HG02759 (cell line): ENCODE results near the gene C11orf91.
"Not testable (repeated sequence)": the region's sequence is repeated elsewhere in the genome, so short reads cannot be mapped to it uniquely, and the experiment has no call there.

Experiments used
- ATAC-seq: cut with Tn5 transposase; IDR thresholded peaks from one replicate; pipeline ENCODE4 v1.9.1; 2021; ENCODE audit warnings: mild to moderate bottlenecking, moderate library complexity; ENCODE audit not compliant: unreplicated experiment

Gene C11orf91

GRCh38 chr11:33670250-33671011 is 30.2 kb downstream of the C11orf91 start:
- no peak for ATAC-seq

GRCh38 chr11:33669598-33670249 is 30.9 kb downstream of the C11orf91 start:
- ATAC-seq: no peak

DNA sequence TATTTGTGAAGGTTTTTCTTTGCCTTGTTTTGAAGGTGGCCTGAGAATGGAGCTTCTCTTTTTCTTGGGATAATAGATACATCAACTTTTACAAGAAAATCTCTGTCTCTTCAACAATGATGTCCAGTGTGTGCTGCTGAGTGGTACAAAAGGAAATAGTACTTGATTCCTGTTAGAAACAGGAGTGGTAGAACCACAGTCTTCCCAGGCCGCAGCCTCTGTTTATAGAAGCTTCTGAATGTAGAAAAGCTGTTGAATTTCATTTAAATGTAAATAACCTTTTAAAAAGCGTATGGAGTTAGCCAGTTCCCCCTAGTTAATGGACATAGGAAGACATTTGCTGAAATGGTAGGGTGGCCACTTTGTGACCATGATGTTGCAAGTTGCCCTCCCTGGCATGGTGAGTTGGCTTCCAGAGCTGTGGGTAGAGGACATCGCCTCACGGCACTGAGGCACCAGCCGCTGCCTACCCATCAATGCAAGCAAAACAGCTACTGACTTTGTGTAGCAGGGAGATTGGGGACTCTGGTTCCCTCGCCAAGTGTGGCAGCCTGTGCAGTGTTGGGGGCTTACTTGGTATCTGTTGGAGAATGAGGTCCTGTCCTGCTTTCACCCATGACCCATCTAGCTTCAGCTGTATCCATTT is 31.6 kb downstream of the C11orf91 start:
- no peak for ATAC-seq

DNA sequence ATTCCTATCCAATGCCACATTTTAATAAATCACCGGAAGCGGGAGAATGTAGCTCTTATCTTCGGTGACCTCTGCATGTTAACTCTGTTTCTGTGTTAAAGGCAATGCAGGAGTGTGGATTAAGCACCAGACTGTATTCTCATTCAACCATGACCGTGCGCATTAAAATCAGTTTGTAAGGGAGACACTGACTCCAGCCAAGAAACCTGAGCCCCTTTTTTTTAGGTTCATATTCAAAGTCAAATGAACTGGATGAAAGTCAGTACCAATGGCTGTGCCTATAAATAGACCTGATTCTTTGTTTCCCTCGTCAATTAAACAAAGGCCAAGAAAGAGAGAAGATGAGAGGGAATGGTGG is 32.2 kb downstream of the C11orf91 start:
- ATAC-seq: no peak

GRCh38 chr11:33667819-33668467 is 32.7 kb downstream of the C11orf91 start:
- ATAC-seq: no peak

DNA sequence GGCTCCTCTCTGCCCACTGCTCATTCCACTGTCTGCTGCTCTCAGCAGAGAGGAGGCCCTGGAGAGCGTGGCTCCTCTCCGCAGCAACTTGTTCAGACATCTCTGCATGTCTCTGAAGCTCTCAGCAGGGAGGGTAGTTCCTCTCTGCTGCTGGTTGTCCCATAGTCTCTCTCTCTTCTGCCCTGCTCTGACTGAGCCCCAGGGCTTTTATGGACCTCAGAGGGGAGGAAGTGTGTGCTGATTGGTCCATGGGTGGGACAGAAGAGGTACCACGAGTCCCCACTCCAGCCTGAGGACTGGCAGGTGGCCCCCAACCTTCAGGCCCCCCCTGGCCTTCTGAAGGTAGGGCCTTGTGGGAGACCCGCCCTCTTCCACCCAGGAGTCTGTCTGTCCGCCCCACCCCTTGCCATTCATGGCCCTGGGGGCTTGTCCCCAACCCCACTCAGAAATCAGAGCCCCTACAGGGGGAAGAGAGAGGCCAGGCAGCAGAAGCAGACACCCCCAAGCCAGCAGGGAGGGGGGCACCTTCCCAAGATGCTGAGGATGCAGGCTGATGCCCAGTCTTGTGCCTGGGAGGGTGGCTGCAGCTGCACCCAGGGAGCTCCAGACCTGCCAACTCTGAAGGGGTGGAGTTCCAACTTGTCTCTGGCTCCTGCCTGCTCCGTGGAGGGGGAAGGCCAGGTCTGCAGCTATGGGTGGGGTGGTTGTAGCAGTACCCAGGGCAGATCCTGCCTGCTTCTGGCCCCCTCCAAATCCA is 35.1 kb downstream of the C11orf91 start:
- no peak for ATAC-seq

- no peak for ATAC-seq
These were observed 35.8 kb downstream of the C11orf91 start for GRCh38 chr11:33664827-33665226.

DNA sequence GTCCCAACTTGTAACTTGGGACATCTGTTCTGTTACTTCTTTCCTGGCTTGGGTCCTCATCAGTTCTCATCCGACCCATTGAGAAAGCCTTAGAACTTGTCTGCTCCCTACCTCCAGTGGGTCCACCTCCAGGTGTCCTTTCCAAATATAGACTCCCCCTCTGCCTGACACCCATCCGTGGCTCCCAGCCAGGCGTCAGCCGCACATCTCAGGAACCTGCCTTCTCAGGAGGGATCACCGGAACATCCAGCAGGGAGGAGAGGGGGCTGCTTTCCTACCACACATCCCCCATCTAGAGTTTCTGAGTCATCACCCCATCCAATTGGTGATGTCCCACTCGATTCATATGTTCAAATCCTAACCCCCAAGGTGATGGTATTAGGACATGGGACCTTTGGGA is 36.5 kb downstream of the C11orf91 start:
- no peak for ATAC-seq

- no peak for ATAC-seq
These were observed 37.5 kb downstream of the C11orf91 start for GRCh38 chr11:33663121-33663520.

DNA sequence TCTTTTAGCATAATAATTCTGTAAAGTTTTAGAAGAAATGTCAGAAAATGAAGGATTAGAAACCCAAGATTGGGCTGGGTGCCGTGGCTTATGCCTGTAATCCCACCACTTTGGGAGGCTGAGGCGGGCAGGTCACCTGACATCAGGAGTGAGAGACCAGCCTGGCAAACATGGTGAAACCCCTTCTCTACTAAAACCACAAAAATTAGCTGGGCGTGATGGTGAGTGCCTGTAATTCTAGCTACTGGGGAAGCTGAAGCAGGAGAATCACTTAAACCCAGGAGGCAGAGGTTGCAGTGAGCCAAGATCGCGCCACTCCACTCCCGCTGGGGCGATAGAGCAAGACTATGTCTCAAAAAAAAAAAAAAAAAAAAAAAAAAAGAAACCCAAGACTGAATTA is 39.1 kb downstream of the C11orf91 start:
- not testable (repeated sequence) for ATAC-seq

GRCh38 chr11:33660962-33661361 is 39.7 kb downstream of the C11orf91 start:
- no peak for ATAC-seq

DNA sequence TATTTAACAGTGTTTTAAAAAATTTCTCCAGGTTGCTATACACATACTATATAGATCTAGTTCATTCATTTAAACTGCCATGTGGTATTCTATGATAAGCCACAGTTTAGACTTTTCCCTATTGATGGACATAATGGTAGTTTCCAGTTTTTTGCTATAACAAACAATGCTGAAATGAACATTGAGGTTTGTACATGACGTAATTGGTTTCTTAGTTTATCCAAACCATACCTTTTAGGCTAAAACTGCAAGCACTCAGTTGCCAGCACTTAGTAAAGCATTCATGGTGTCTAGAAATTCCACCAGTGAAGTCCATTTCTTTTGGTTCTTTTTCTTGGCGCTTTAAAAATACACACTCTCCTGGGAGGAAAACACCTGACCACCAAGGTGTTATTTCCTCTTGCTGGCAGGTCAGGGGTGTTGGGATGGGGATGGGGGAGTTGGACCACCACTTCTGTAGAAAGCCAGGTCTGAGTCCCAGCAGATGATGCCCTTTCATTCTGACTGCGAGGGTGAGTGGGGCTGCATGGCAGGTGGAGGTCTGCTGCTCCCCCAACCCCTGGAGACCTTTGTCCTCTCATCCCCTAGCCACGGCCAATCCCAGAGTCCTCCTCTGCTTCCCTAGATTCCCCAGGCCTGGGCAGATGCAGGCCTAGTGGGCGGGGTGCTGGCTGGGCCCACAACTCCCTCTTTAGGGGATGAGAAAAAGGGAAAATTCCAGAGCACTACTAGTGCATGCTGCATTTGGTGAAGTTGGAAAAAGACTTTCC is 41.1 kb downstream of the C11orf91 start:
- ATAC-seq: no peak

DNA sequence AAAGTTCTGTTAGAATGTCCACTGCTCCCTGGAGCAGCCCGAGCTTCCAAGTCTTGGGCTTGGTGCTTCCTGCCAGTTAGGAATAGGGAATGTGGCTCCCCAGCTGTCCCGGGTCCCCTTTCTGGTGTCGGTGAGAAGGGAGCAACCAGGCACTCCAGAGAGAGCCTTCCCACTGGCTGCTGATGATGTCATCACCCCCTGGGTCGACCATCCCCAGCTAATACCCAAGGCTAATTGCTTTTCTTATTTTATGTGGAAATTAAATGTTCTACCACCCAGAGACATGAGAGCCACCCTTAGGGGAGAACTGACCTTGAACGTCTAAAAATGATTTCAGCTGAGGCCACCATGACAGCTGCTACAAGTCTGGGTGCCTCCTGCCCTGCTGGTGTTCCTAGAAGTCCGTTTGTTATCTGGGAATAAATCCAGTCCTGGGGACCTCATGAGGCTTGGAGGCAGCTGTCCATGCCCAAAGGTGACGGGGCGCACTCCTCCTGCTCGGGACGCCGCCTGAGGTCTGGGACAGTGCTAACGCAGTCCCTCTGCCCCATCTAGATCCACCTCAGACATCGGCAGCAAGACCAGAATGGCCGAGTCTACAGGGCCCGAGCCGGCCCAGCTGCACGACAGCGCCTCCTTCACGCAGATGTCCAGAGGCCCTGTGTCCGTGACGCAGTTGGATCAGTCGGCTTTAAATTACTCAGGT is 42.3 kb downstream of the C11orf91 start:
- ATAC-seq: no peak

- no peak for ATAC-seq
These were observed 42.9 kb downstream of the C11orf91 start for GRCh38 chr11:33657757-33658156.

- ATAC-seq: no peak
These were observed 43.9 kb downstream of the C11orf91 start for GRCh38 chr11:33656768-33657167.

GRCh38 chr11:33655842-33656600 is 44.6 kb downstream of the C11orf91 start:
- peak; percentile 84 for ATAC-seq

DNA sequence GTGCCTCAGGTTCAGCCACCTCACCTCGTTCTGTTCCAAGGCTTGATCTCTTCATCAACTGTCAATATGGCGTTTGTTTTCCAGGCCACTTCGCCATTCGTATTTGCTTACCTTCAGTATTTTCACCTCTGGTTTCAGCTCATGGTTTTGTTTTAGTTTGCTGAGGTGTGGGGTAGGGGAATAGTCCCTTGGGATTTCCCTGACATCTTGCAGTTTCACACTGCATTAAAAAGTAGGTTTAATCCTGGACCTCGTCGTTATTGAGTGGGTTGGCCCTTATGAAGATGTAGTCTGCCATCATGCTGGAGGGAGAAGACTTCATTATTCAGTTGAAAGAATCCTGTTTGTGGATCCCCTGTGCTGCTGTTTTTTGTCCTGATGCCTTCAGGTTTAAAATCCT is 46.0 kb downstream of the C11orf91 start:
- no peak for ATAC-seq

- no peak for ATAC-seq
These were observed 47.7 kb downstream of the C11orf91 start for GRCh38 chr11:33652930-33653329.

- ATAC-seq: no peak
These were observed 48.2 kb downstream of the C11orf91 start for GRCh38 chr11:33652431-33652830.
